IgD-negative memory B cell (primary cell): Measurements from ENCODE around the gene ETDB. TPM values are rescaled to one million over a fixed set of nuclear protein-coding genes. Genes with fewer than 3 reads are reported as not detected.

ENCODE experiments used
- H3K27ac Mint-ChIP-seq, 3 donors: one replicate each; pipeline ENCODE4 v1.8.0; 2020 to 2022; ENCODE audit warnings: mild to moderate bottlenecking in 3 of 3, mixed read lengths in 3 of 3, moderate library complexity in 1 of 3
- H3K27me3 Mint-ChIP-seq: one replicate; pipeline ENCODE4 v1.8.0; 2021; ENCODE audit warnings: mixed read lengths
- H3K36me3 Mint-ChIP-seq: one replicate; pipeline ENCODE4 v1.8.0; 2020; ENCODE audit warnings: mild to moderate bottlenecking, mixed read lengths
- H3K4me1 Mint-ChIP-seq, 3 donors: one replicate each; pipeline ENCODE4 v1.8.0; 2020 to 2022; ENCODE audit warnings: mixed read lengths in 3 of 3, mild to moderate bottlenecking in 1 of 3
- H3K4me3 Mint-ChIP-seq, 4 donors: one replicate each; pipeline ENCODE4 v1.8.0; 2020 to 2022; ENCODE audit warnings: mild to moderate bottlenecking in 4 of 4, mixed read lengths in 4 of 4, moderate library complexity in 3 of 4
- H3K9me3 Mint-ChIP-seq, 3 donors: one replicate each; pipeline ENCODE4 v1.8.0; 2020 to 2021; ENCODE audit warnings: mixed read lengths in 3 of 3, mild to moderate bottlenecking in 1 of 3
- polyA plus RNA-seq: library from polyadenylated mRNA; unstranded; fragments of 300-500 nt; fragmentation: Illumina TruSeq; gene quantifications from one replicate; pipeline ENCODE4 v1.2.3, GENCODE V29; 2021

The ETDB gene
- polyA plus RNA-seq, 1 donor from 2014 or later, result not detected

GRCh38 chrX:135086197-135086854 is 34.0 kb downstream of the ETDB start:
- H3K27ac Mint-ChIP-seq, result no peak overlapping the region

GRCh38 chrX:135081693-135082404 is 38.5 kb downstream of the ETDB start:
- Mint-ChIP-seq H3K9me3 (no peaks in the 10 kb centered on the region), H3K36me3 (no peaks in the 10 kb centered on the region), H3K4me1 (peaks cover 0 to 6% (median 5%) of the 10 kb centered on the region in 3 donors), H3K4me3 (no peak overlapping the region), H3K27me3 (peaks cover 8% of the 10 kb centered on the region), H3K27ac (no peak overlapping the region)

More at GRCh38 chrX:135086197-135086854, 34.0 kb downstream of the ETDB start:
- H3K36me3 Mint-ChIP-seq, result no peaks in the 10 kb centered on the region
- no peak overlapping the region for H3K4me3 Mint-ChIP-seq
- H3K9me3 Mint-ChIP-seq, result no peaks in the 10 kb centered on the region
- H3K4me1 Mint-ChIP-seq, result peaks cover 0 to 6% (median 5%) of the 10 kb centered on the region in 3 donors
- H3K27me3 Mint-ChIP-seq, result peaks cover 6% of the 10 kb centered on the region

Other genes starting within 250 kb of the ETDB start
- gene MOSPD1, start 205.3 kb downstream of the ETDB start, polyA plus RNA-seq, result 14.0 TPM
- not detected for gene SMIM10, start 129.5 kb downstream of the ETDB start, polyA plus RNA-seq
- gene RTL8B, start 98.0 kb downstream of the ETDB start, polyA plus RNA-seq, result not detected
- 23.4 TPM for gene RTL8C, start 88.2 kb downstream of the ETDB start, polyA plus RNA-seq
- gene RTL8A, start 68.4 kb downstream of the ETDB start, polyA plus RNA-seq, result 23.8 TPM
- not detected for gene SMIM10L2B, start 21.8 kb downstream of the ETDB start, polyA plus RNA-seq
- gene CT55, start 50.9 kb upstream of the ETDB start, polyA plus RNA-seq, result not detected
- gene ETDA, start 131.5 kb upstream of the ETDB start, polyA plus RNA-seq, result not detected
- gene ETDC, start 189.0 kb upstream of the ETDB start, polyA plus RNA-seq, result not detected
- gene ZNF75D, start 223.6 kb upstream of the ETDB start, polyA plus RNA-seq, result 7.4 TPM
- 1.5 TPM for gene ZNF449, start 224.3 kb upstream of the ETDB start, polyA plus RNA-seq